ENCODE measurements around the gene MRPL10. TPM values are rescaled to one million over a fixed set of nuclear protein-coding genes. Genes with fewer than 3 reads are reported as not detected.

Gene MRPL10
- polyA plus RNA-seq, 2 donors, result 17.5 to 30.4 TPM

- Histone ChIP-seq H3K36me3 (ENCODE audit: control insufficient read depth in 2 of 2, insufficient read depth in 2 of 2, low read length in 1 of 2) (peaks cover 12 to 19% of the 10 kb centered on the region in 2 donors), H3K4me1 (ENCODE audit: control insufficient read depth in 2 of 2, insufficient read depth in 2 of 2, low read length in 1 of 2) (peaks cover 6% of the 10 kb centered on the region in 2 donors), H3K27me3 (ENCODE audit: control insufficient read depth in 1 of 2, insufficient read depth in 2 of 2, low read length in 2 of 2) (no peaks in the 10 kb centered on the region), H3K4me3 (ENCODE audit: low read depth in 1 of 2, low read length in 2 of 2) (no peak overlapping the region), H3K9me3 (ENCODE audit: control insufficient read depth in 2 of 2, insufficient read depth in 1 of 2, low read depth in 1 of 2, low read length in 1 of 2) (no peaks in the 10 kb centered on the region), H3K27ac (ENCODE audit: low read depth in 2 of 2, low read length in 1 of 2) (no peak overlapping the region)
- WGBS, 2 donors, result 93 to 94% methylated on average over 19 to 21 of the region's 21 CpGs
These were observed 15.1 kb downstream of the MRPL10 start for GRCh38 chr17:47816111-47816735.

- 93 to 94% methylated on average over 21 of the region's 21 CpGs for WGBS, 2 donors
- peaks cover 12 to 19% of the 10 kb centered on the region in 2 donors for H3K36me3 ChIP-seq (ENCODE audit: control insufficient read depth in 2 of 2, insufficient read depth in 2 of 2, low read length in 1 of 2)
- no peaks in the 10 kb centered on the region for H3K27me3 ChIP-seq (ENCODE audit: control insufficient read depth in 1 of 2, insufficient read depth in 2 of 2, low read length in 2 of 2)
- H3K4me1 ChIP-seq (ENCODE audit: control insufficient read depth in 2 of 2, insufficient read depth in 2 of 2, low read length in 1 of 2), result peaks cover 2 to 10% of the 10 kb centered on the region in 2 donors
- no peaks in the 10 kb centered on the region for H3K9me3 ChIP-seq (ENCODE audit: control insufficient read depth in 2 of 2, insufficient read depth in 1 of 2, low read depth in 1 of 2, low read length in 1 of 2)
- no peak overlapping the region for H3K27ac ChIP-seq (ENCODE audit: low read depth in 2 of 2, low read length in 1 of 2)
- no peak overlapping the region for H3K4me3 ChIP-seq (ENCODE audit: low read depth in 1 of 2, low read length in 2 of 2)
These were observed 16.0 kb downstream of the MRPL10 start for GRCh38 chr17:47815106-47815918.

- no peak overlapping the region for H3K4me3 ChIP-seq (ENCODE audit: low read depth in 1 of 2, low read length in 2 of 2)
- H3K9me3 ChIP-seq (ENCODE audit: control insufficient read depth in 2 of 2, insufficient read depth in 1 of 2, low read depth in 1 of 2, low read length in 1 of 2), result no peaks in the 10 kb centered on the region
- H3K27me3 ChIP-seq (ENCODE audit: control insufficient read depth in 1 of 2, insufficient read depth in 2 of 2, low read length in 2 of 2), result no peaks in the 10 kb centered on the region
- H3K27ac ChIP-seq (ENCODE audit: low read depth in 2 of 2, low read length in 1 of 2), result no peak overlapping the region
- WGBS, 2 donors, result 95% methylated on average over 21 to 22 of the region's 22 CpGs
- H3K4me1 ChIP-seq (ENCODE audit: control insufficient read depth in 2 of 2, insufficient read depth in 2 of 2, low read length in 1 of 2), result peaks cover 5 to 12% of the 10 kb centered on the region in 2 donors
- peaks cover 12 to 23% of the 10 kb centered on the region in 2 donors for H3K36me3 ChIP-seq (ENCODE audit: control insufficient read depth in 2 of 2, insufficient read depth in 2 of 2, low read length in 1 of 2)
These were observed 17.8 kb downstream of the MRPL10 start for GRCh38 chr17:47813512-47814031.

GRCh38 chr17:47813077-47813476, 18.3 kb downstream of the MRPL10 start:
- WGBS, 2 donors, result 90 to 95% methylated on average over 14 of the region's 14 CpGs
- Histone ChIP-seq H3K27ac (ENCODE audit: low read depth in 2 of 2, low read length in 1 of 2) (no peak overlapping the region), H3K9me3 (ENCODE audit: control insufficient read depth in 2 of 2, insufficient read depth in 1 of 2, low read depth in 1 of 2, low read length in 1 of 2) (no peaks in the 10 kb centered on the region), H3K4me1 (ENCODE audit: control insufficient read depth in 2 of 2, insufficient read depth in 2 of 2, low read length in 1 of 2) (peaks cover 5 to 12% of the 10 kb centered on the region in 2 donors), H3K27me3 (ENCODE audit: control insufficient read depth in 1 of 2, insufficient read depth in 2 of 2, low read length in 2 of 2) (no peaks in the 10 kb centered on the region), H3K36me3 (ENCODE audit: control insufficient read depth in 2 of 2, insufficient read depth in 2 of 2, low read length in 1 of 2) (peaks cover 12 to 20% of the 10 kb centered on the region in 2 donors), H3K4me3 (ENCODE audit: low read depth in 1 of 2, low read length in 2 of 2) (no peak overlapping the region)

GRCh38 chr17:47812146-47812920, 19.0 kb downstream of the MRPL10 start:
- 83 to 88% methylated on average over 18 of the region's 18 CpGs for WGBS, 2 donors
- H3K9me3 ChIP-seq (ENCODE audit: control insufficient read depth in 2 of 2, insufficient read depth in 1 of 2, low read depth in 1 of 2, low read length in 1 of 2), result no peaks in the 10 kb centered on the region
- H3K36me3 ChIP-seq (ENCODE audit: control insufficient read depth in 2 of 2, insufficient read depth in 2 of 2, low read length in 1 of 2), result peaks cover 12 to 21% of the 10 kb centered on the region in 2 donors
- no peaks in the 10 kb centered on the region for H3K27me3 ChIP-seq (ENCODE audit: control insufficient read depth in 1 of 2, insufficient read depth in 2 of 2, low read length in 2 of 2)
- no peak overlapping the region for H3K27ac ChIP-seq (ENCODE audit: low read depth in 2 of 2, low read length in 1 of 2)
- H3K4me1 ChIP-seq (ENCODE audit: control insufficient read depth in 2 of 2, insufficient read depth in 2 of 2, low read length in 1 of 2), result peaks cover 5 to 12% of the 10 kb centered on the region in 2 donors
- H3K4me3 ChIP-seq (ENCODE audit: low read depth in 1 of 2, low read length in 2 of 2), result no peak overlapping the region

- Histone ChIP-seq H3K27ac (ENCODE audit: low read depth in 2 of 2, low read length in 1 of 2) (no peak overlapping the region), H3K36me3 (ENCODE audit: control insufficient read depth in 2 of 2, insufficient read depth in 2 of 2, low read length in 1 of 2) (peaks cover 8 to 17% of the 10 kb centered on the region in 2 donors), H3K4me3 (ENCODE audit: low read depth in 1 of 2, low read length in 2 of 2) (no peak overlapping the region), H3K4me1 (ENCODE audit: control insufficient read depth in 2 of 2, insufficient read depth in 2 of 2, low read length in 1 of 2) (peaks cover 5 to 12% of the 10 kb centered on the region in 2 donors), H3K9me3 (ENCODE audit: control insufficient read depth in 2 of 2, insufficient read depth in 1 of 2, low read depth in 1 of 2, low read length in 1 of 2) (no peaks in the 10 kb centered on the region), H3K27me3 (ENCODE audit: control insufficient read depth in 1 of 2, insufficient read depth in 2 of 2, low read length in 2 of 2) (no peaks in the 10 kb centered on the region)
- WGBS, 2 donors, result 70 to 78% methylated on average over 7 of the region's 7 CpGs
These were observed 19.6 kb downstream of the MRPL10 start for GRCh38 chr17:47811709-47812108.

- H3K36me3 ChIP-seq (ENCODE audit: control insufficient read depth in 2 of 2, insufficient read depth in 2 of 2, low read length in 1 of 2), result peaks cover 5 to 11% of the 10 kb centered on the region in 2 donors
- no peak overlapping the region for H3K4me3 ChIP-seq (ENCODE audit: low read depth in 1 of 2, low read length in 2 of 2)
- H3K4me1 ChIP-seq (ENCODE audit: control insufficient read depth in 2 of 2, insufficient read depth in 2 of 2, low read length in 1 of 2), result peaks cover 5 to 12% of the 10 kb centered on the region in 2 donors
- H3K9me3 ChIP-seq (ENCODE audit: control insufficient read depth in 2 of 2, insufficient read depth in 1 of 2, low read depth in 1 of 2, low read length in 1 of 2), result no peaks in the 10 kb centered on the region
- H3K27me3 ChIP-seq (ENCODE audit: control insufficient read depth in 1 of 2, insufficient read depth in 2 of 2, low read length in 2 of 2), result no peaks in the 10 kb centered on the region
- WGBS, 2 donors, result 67 to 70% methylated on average over 9 of the region's 9 CpGs
- peak overlapping the region; percentile 70 to 72 for H3K27ac ChIP-seq (ENCODE audit: low read depth in 2 of 2, low read length in 1 of 2)
These were observed 20.3 kb downstream of the MRPL10 start for GRCh38 chr17:47810901-47811635.

GRCh38 chr17:47810200-47810821, 21.0 kb downstream of the MRPL10 start:
- peaks cover 0 to 8% of the 10 kb centered on the region in 2 donors for H3K36me3 ChIP-seq (ENCODE audit: control insufficient read depth in 2 of 2, insufficient read depth in 2 of 2, low read length in 1 of 2)
- no peak overlapping the region for H3K4me3 ChIP-seq (ENCODE audit: low read depth in 1 of 2, low read length in 2 of 2)
- H3K27ac ChIP-seq (ENCODE audit: low read depth in 2 of 2, low read length in 1 of 2), result peak overlapping the region; percentile 70 to 72
- H3K9me3 ChIP-seq (ENCODE audit: control insufficient read depth in 2 of 2, insufficient read depth in 1 of 2, low read depth in 1 of 2, low read length in 1 of 2), result no peaks in the 10 kb centered on the region
- no peaks in the 10 kb centered on the region for H3K27me3 ChIP-seq (ENCODE audit: control insufficient read depth in 1 of 2, insufficient read depth in 2 of 2, low read length in 2 of 2)
- 35 to 40% methylated on average over 10 of the region's 10 CpGs for WGBS, 2 donors
- peaks cover 5 to 12% of the 10 kb centered on the region in 2 donors for H3K4me1 ChIP-seq (ENCODE audit: control insufficient read depth in 2 of 2, insufficient read depth in 2 of 2, low read length in 1 of 2)
